Neuronal stem cell (in vitro differentiated cells): ENCODE measurements around the gene LTA.

Experiments
- DNase-seq: peaks from one replicate; pipeline ENCODE4 v3.0.0-alpha.2; 2013; ENCODE audit warnings: low spot score
- H2AFZ ChIP-seq: one replicate; pipeline ENCODE4 v1.6.1; 2013; ENCODE audit warnings: mild to moderate bottlenecking, low read length, inconsistent platforms
- H2AK5ac ChIP-seq: 2 replicates; pipeline ENCODE4 v1.6.1; 2013; ENCODE audit warnings: low read depth, mild to moderate bottlenecking, inconsistent platforms, low read length, moderate library complexity, mixed read lengths
- H2BK120ac ChIP-seq: 2 replicates; pipeline ENCODE4 v1.6.1; 2013; ENCODE audit warnings: low read depth, mild to moderate bottlenecking, inconsistent platforms, low read length, moderate library complexity, mixed read lengths
- H2BK12ac ChIP-seq: one replicate; pipeline ENCODE4 v1.6.1; 2013; ENCODE audit warnings: low read length, inconsistent platforms
- H2BK15ac ChIP-seq: 2 replicates; pipeline ENCODE4 v1.6.1; 2013; ENCODE audit warnings: mild to moderate bottlenecking, low read length, inconsistent platforms, mixed read lengths
- H2BK5ac ChIP-seq: one replicate; pipeline ENCODE4 v1.6.1; 2013; ENCODE audit warnings: inconsistent platforms, mild to moderate bottlenecking, low read length, moderate library complexity
- H3K14ac ChIP-seq: one replicate; pipeline ENCODE4 v1.6.1; 2013; ENCODE audit warnings: low read length, inconsistent platforms
- H3K18ac ChIP-seq: 2 replicates; pipeline ENCODE4 v1.6.1; 2013; ENCODE audit warnings: low read length, inconsistent platforms
- H3K23ac ChIP-seq: 2 replicates; pipeline ENCODE4 v1.6.1; 2013; ENCODE audit warnings: low read depth, mild to moderate bottlenecking, mixed read lengths, low read length, inconsistent platforms; ENCODE audit not compliant: poor library complexity
- H3K27ac ChIP-seq: replicated peaks from 3 replicates; pipeline ENCODE4 v1.5.1; 2013; ENCODE audit warnings: low read length, inconsistent platforms
- H3K27me3 ChIP-seq, 3 experiments: 2 replicates each; pipeline ENCODE4 v1.6.1; 2013; ENCODE audit warnings: low read length in 3 of 3, mild to moderate bottlenecking in 2 of 3, inconsistent platforms in 1 of 3, low read depth in 1 of 3, mixed read lengths in 1 of 3, moderate library complexity in 1 of 3; ENCODE audit not compliant: control insufficient read depth in 3 of 3, insufficient read depth in 3 of 3
- H3K36me3 ChIP-seq, 2 donors: replicated peaks in 1 of 2; 2 replicates each; pipeline ENCODE4 v1.6.1; 2013; ENCODE audit warnings: low read length in 2 of 2; ENCODE audit not compliant: control insufficient read depth in 2 of 2, insufficient read depth in 2 of 2
- H3K4ac ChIP-seq: 2 replicates; pipeline ENCODE4 v1.6.1; 2013; ENCODE audit warnings: inconsistent platforms, mild to moderate bottlenecking, low read length, moderate library complexity
- H3K4me1 ChIP-seq, 2 donors: 1 replicate in 1 of 2; 2 replicates in 1 of 2; pipeline ENCODE4 v1.6.1; 2013; ENCODE audit warnings: low read length in 2 of 2, low read depth in 1 of 2; ENCODE audit not compliant: control insufficient read depth in 2 of 2, insufficient read depth in 1 of 2
- H3K4me2 ChIP-seq: one replicate; pipeline ENCODE4 v1.6.1; 2013; ENCODE audit warnings: mild to moderate bottlenecking, low read length, inconsistent platforms; ENCODE audit not compliant: insufficient read depth, poor library complexity, severe bottlenecking
- H3K4me3 ChIP-seq, 2 donors: 2 replicates each; pipeline ENCODE4 v1.5.1; 2013; ENCODE audit warnings: low read length in 2 of 2, mild to moderate bottlenecking in 2 of 2, inconsistent platforms in 1 of 2, moderate library complexity in 1 of 2
- H3K79me1 ChIP-seq: one replicate; pipeline ENCODE4 v1.6.1; 2013; ENCODE audit warnings: low read depth, mild to moderate bottlenecking, inconsistent platforms, low read length, moderate library complexity
- H3K9ac ChIP-seq: one replicate; pipeline ENCODE4 v1.6.1; 2013; ENCODE audit warnings: mild to moderate bottlenecking, low read depth, low read length, inconsistent platforms; ENCODE audit not compliant: poor library complexity
- H3K9me3 ChIP-seq, 2 donors: replicated peaks in 1 of 2; 2 replicates each; pipeline versions ENCODE3 to v1.6.1; 2013; ENCODE audit warnings: low read length in 2 of 2, mild to moderate bottlenecking in 2 of 2, inconsistent platforms in 1 of 2, low read depth in 1 of 2, mixed read lengths in 1 of 2, moderate library complexity in 1 of 2; ENCODE audit not compliant: control insufficient read depth in 2 of 2, insufficient read depth in 1 of 2
- H4K8ac ChIP-seq: one replicate; pipeline ENCODE4 v1.6.1; 2013; ENCODE audit warnings: low read depth, mild to moderate bottlenecking, inconsistent platforms, low read length, moderate library complexity
- H4K91ac ChIP-seq: one replicate; pipeline ENCODE4 v1.6.1; 2013; ENCODE audit warnings: low read length, low read depth, mild to moderate bottlenecking, inconsistent platforms; ENCODE audit not compliant: poor library complexity
- WGBS, 2 donors: extraction: QIAGEN DNeasy Blood & Tissue Kit; methylation state at CpG; one replicate each; pipeline ENCODE4 v1.1.7; 2013; ENCODE audit warnings: missing lambda C conversion rate in 2 of 2, mixed read lengths in 1 of 2; ENCODE audit not compliant: insufficient read length in 2 of 2, insufficient replicate concordance in 1 of 2; ENCODE audit errors: extremely low coverage in 2 of 2; 5-methylcytosine and 5-hydroxymethylcytosine counted together

Gene LTA

DNA sequence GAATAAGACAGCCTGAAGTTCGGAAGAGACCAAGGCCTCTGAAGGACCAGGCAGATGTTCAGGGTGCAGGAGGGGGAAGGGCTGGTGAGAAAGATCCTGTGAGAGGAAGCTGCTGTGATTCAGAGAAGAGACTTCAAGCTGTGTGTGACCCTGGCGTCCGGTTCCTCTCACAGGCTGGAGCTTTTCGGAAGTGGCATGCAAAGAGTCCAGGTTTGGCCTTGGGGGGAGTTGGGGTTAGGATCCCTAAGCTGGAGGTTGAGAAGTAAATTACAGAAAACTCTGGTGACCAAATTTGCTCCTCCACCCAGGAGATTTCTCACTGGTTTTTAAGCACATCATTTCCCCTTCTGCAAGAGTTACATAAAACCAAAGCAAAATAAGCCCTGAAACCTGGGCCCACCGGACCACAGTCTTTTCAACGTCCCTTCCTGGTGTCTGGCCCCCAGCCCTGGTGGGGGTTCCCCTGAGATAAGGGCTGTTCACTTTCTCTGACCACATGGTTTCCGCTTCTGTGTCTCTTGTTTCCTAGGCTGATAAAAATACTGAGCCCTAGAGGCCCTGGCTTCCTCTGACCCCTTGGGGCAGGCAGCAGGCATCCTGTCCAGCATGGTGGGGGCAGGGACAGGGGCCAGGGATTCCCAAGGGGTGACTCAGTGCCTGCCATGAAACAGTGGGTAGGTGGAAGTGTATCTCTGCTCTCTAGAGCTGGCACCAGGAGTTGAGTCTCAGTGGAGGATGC, 12.0 kb upstream of the LTA start:
- H3K9ac ChIP-seq = no peak overlapping the region
- H3K27me3 ChIP-seq = no peaks in the 10 kb centered on the region
- no peak overlapping the region for H3K23ac ChIP-seq
- H3K4me3 ChIP-seq = peak overlapping the region in 1 of 2 donors; percentile 40
- H3K9me3 ChIP-seq = no peaks in the 10 kb centered on the region
- WGBS, 2 donors = no CpG with 5 or more reads among the region's 7 CpGs
- H2BK5ac ChIP-seq = no peak overlapping the region
- H3K4me2 ChIP-seq = no peak overlapping the region
- no peak overlapping the region for H2AFZ ChIP-seq
- H3K79me1 ChIP-seq = peaks cover 6% of the 10 kb centered on the region
- H2AK5ac ChIP-seq = no peak overlapping the region
- H3K4me1 ChIP-seq = peaks cover 0 to 7% of the 10 kb centered on the region in 2 donors
- H2BK12ac ChIP-seq = no peak overlapping the region
- H2BK120ac ChIP-seq = no peak overlapping the region
- no peak overlapping the region for H3K4ac ChIP-seq
- DNase-seq = no peak
- no peak overlapping the region for H3K18ac ChIP-seq
- H2BK15ac ChIP-seq = no peak overlapping the region
- no peak overlapping the region for H4K91ac ChIP-seq
- H3K36me3 ChIP-seq = peaks cover 35 to 55% of the 10 kb centered on the region in 2 donors
- no peak overlapping the region for H4K8ac ChIP-seq
- no peak overlapping the region for H3K27ac ChIP-seq
- no peak overlapping the region for H3K14ac ChIP-seq

DNA sequence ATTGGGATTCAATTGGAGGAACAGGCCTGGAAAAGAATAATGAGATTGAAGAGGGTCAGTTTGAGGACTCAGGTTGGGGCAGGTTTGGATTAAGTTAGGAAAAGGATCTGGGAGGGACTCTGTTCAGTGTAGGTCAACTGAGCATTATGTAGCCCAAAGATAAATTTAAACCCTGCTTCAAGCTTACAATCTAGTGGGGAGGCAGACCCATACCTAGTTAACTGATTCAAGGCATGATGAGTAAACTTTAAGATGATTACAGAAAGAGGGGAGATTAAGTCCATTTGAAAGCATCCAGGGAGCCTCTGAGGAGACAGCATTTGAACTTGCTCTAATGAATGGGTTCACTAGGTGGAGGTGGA, 11.4 kb upstream of the LTA start:
- Histone ChIP-seq H3K4me1 (peaks cover 0 to 7% of the 10 kb centered on the region in 2 donors), H4K8ac (no peak overlapping the region), H4K91ac (no peak overlapping the region), H3K4me3 (no peak overlapping the region), H2AK5ac (no peak overlapping the region), H3K23ac (no peak overlapping the region), H3K9me3 (no peaks in the 10 kb centered on the region), H2BK5ac (no peak overlapping the region), H3K9ac (no peak overlapping the region), H3K79me1 (peaks cover 6% of the 10 kb centered on the region), H3K4ac (no peak overlapping the region), H3K14ac (no peak overlapping the region), H2BK120ac (no peak overlapping the region), H2BK15ac (no peak overlapping the region), H3K18ac (no peak overlapping the region), H3K4me2 (no peak overlapping the region), H2AFZ (no peak overlapping the region), H2BK12ac (no peak overlapping the region), H3K27ac (no peak overlapping the region), H3K27me3 (no peaks in the 10 kb centered on the region), H3K36me3 (peaks cover 35 to 54% of the 10 kb centered on the region in 2 donors)
- no peak for DNase-seq

DNA sequence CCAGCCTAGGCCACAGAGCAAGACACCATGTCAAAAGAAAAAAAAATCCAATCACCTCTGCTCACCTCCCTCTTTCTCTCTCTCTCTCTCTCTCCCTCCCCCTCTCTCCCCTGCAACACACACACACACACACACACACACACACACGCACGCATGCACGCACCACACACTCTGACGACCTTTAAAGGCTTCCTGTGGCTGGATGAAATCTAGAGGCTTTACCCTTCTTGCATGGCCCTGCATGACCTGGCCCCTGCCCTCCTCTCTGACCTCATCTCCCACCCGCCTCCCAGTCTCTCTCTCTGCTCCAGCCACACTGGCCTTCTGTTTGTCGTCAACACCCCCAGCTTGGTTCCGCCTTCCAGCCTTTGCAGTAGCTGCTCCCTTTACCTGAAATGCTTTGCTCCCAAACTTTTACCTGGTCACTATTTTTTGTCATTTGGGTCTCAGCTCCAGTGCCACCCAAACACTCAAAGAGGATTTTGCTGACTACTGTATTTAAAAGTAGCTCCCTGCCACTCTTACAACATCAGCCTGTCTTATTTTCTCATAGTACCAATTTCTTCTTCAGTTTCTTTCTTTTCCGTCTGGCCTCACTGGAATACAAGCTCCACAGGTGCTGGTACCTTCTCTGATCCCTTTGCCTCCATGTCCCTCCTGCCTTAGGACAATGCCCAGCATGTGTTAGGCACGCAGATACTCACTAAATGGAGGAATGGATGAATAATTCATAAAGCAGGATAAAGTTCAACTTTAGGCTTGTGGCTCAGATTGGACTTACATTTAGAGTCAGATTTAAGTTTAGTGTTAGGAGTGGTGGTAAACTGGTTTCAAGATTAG, 4.3 kb upstream of the LTA start:
- Histone ChIP-seq H3K4me3 (no peak overlapping the region), H3K23ac (no peak overlapping the region), H3K4me1 (peaks cover 0 to 14% of the 10 kb centered on the region in 2 donors), H2BK5ac (no peak overlapping the region), H3K9ac (no peak overlapping the region), H3K4ac (no peak overlapping the region), H2BK15ac (no peak overlapping the region), H3K27ac (no peak overlapping the region), H3K79me1 (no peaks in the 10 kb centered on the region), H3K4me2 (no peak overlapping the region), H2AK5ac (no peak overlapping the region), H3K14ac (no peak overlapping the region), H3K18ac (no peak overlapping the region), H4K91ac (no peak overlapping the region), H3K36me3 (no peaks in the 10 kb centered on the region), H4K8ac (no peak overlapping the region), H2BK120ac (no peak overlapping the region), H3K27me3 (peaks cover 0 to 14% (median 0%) of the 10 kb centered on the region in 3 experiments), H3K9me3 (no peaks in the 10 kb centered on the region), H2AFZ (peak overlapping the region; percentile 21), H2BK12ac (no peak overlapping the region)
- no peak for DNase-seq
- no CpG with 5 or more reads among the region's 9 CpGs for WGBS, 2 donors

DNA sequence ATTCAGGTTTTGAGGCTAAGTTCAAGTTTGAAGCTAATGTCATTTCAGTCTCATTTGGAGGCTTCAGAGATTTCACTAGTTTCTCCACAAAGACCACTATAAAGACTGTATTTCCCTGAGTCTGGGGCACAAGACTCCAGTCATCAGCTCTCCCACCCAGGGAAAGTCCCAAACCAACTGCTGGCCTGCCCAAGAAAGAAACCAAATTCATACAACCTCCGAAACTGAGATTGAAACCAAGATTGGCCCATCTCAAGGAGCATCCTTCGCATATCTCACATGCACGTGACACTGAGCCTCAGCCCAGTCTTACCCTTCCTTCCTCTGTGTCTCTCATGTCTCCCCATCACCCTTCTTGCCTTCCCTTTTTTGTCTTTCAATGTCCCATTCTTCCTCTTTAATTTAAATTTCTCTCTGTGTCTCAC, 3.5 kb upstream of the LTA start:
- H3K79me1 ChIP-seq = no peaks in the 10 kb centered on the region
- no peak overlapping the region for H2BK12ac ChIP-seq
- no peaks in the 10 kb centered on the region for H3K36me3 ChIP-seq
- WGBS, 2 donors = no CpG with 5 or more reads among the region's 3 CpGs
- H3K9ac ChIP-seq = no peak overlapping the region
- no peak for DNase-seq
- no peak overlapping the region for H3K4me2 ChIP-seq
- no peak overlapping the region for H3K14ac ChIP-seq
- H2BK120ac ChIP-seq = no peak overlapping the region
- no peak overlapping the region for H2AFZ ChIP-seq
- no peak overlapping the region for H2BK15ac ChIP-seq
- no peak overlapping the region for H3K4ac ChIP-seq
- no peak overlapping the region for H2AK5ac ChIP-seq
- H3K4me1 ChIP-seq = peaks cover 0 to 14% of the 10 kb centered on the region in 2 donors
- no peak overlapping the region for H3K4me3 ChIP-seq
- H3K27me3 ChIP-seq = peaks cover 0 to 14% (median 0%) of the 10 kb centered on the region in 3 experiments
- H3K18ac ChIP-seq = no peak overlapping the region
- no peak overlapping the region for H2BK5ac ChIP-seq
- no peaks in the 10 kb centered on the region for H3K9me3 ChIP-seq
- no peak overlapping the region for H4K91ac ChIP-seq
- no peak overlapping the region for H3K23ac ChIP-seq
- H3K27ac ChIP-seq = no peak overlapping the region
- H4K8ac ChIP-seq = no peak overlapping the region
